ENCODE data around the gene PSMD5.

The PSMD5 gene

DNA sequence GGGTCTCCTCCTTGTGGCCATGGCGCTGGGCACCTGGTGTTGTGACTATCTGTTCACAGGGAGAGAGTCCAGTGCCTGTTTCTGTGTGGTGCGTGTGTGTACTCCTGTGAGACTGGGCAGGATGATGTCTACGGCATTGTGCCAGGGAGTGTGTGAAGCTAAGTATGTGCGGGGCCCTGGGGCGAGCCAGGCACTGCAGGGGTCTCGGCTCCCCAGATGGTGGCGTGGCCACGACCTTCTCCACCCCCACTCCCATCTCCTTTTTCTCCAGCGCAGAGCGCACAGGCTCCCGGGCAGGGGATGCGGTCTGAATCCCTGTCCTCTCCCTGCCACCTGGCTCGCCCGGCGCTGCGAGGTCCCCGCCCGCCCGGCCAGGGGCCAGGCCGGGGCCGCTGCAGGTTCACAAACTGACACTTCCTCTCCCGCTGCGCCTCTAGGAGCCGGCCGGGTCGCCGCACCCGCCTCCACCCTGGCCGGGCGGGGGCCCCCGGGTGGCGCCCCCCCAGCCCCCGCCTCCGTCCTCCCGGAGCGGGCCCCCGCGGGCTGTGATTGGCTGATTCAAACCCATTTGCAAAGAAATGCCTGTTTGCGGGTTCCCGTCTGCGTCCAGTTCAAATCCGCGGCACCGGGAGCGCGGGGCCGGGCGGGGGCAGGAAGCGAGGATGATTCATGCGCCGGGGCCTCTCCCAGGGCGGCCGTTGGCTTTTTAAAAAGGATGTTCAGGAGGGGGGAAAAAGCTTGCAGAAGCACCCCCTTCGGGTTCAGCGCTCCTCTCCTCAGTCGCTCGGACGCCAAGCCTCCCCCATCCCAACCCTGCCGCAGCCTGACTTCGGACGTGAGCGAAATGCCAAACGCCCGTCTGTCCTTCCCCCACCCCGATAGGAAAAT, 33.5 kb upstream of the PSMD5 start:
- peak; percentile 52 for DNase-seq (ENCODE audit: low read depth)
- H3K4me3 ChIP-seq (ENCODE audit: low read depth, low read length) = peak overlapping the region; percentile 71

DNA sequence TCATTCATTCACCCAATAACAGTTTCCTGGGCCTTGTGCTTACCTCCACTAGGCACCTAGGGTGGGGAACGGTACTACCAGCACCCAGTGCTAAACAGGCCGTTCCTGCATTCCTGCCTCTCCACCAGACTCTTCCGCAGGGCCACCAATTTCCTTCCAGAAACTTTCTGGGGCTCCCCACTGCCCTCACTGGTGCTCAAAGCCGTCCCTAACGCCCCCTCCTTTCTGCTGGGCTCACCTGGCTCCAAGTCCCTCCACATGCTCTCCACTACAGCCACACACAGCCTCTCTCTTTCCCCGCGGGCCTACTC, 32.9 kb upstream of the PSMD5 start:
- H3K4me3 ChIP-seq (ENCODE audit: low read depth, low read length) = peak overlapping the region; percentile 71
- DNase-seq (ENCODE audit: low read depth) = no peak

- DNase-seq (ENCODE audit: low read depth) = no peak
- no peak overlapping the region for H3K4me3 ChIP-seq (ENCODE audit: low read depth, low read length)
These were observed 32.5 kb upstream of the PSMD5 start for GRCh38 chr9:120875195-120875565.

DNA sequence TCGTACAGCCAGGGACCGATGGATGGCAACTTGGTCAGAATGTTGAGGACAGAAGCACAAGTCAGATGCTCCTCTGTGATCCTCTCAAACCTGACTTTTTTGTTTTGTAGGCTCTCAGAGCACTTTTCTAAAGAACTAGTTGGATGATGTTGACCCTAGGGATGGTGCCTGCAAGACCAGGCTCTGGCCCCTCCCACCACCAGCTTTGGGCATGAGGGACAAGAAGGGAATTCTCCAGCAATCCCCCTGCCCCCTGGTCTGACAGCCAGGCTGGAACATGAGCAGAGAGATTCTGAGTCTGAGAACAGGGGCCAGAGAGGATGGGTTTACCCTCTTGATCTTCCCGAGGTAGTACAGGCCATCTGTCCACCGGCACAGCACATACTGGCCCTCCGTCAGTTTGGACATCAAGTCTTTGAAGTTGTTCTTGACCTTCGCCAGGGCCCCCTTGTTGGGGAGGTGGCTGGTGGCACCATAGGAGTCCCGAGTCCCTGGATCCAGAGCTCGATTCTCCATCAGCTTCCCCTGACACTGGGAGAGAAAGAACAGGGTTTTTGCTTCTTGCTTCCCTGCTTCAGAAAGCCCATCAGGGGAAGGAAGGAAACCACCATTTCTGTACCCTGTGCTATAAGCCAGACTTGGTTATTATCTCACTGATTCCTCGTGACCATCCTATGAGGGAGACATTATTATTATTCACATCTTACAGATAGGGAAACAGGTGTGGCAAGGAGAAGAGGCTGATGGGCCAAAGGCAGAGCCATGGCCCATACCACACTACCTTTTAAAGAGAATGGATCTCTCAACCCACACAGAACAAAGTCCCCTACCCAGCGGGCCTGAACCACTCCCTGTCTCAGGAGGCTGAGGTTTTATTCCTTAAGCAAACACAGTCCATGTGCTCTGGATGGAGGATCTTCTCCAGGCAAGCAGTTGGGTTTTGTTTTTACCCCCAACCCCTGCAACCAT, 31.8 kb upstream of the PSMD5 start:
- no peak for DNase-seq (ENCODE audit: low read depth)
- H3K4me3 ChIP-seq (ENCODE audit: low read depth, low read length) = no peak overlapping the region

- no peak for DNase-seq (ENCODE audit: low read depth)
- H3K4me3 ChIP-seq (ENCODE audit: low read depth, low read length) = no peak overlapping the region
These were observed 30.8 kb upstream of the PSMD5 start for GRCh38 chr9:120873512-120873911.

GRCh38 chr9:120872791-120873502, 30.2 kb upstream of the PSMD5 start:
- DNase-seq (ENCODE audit: low read depth) = no peak
- H3K4me3 ChIP-seq (ENCODE audit: low read depth, low read length) = no peak overlapping the region

DNA sequence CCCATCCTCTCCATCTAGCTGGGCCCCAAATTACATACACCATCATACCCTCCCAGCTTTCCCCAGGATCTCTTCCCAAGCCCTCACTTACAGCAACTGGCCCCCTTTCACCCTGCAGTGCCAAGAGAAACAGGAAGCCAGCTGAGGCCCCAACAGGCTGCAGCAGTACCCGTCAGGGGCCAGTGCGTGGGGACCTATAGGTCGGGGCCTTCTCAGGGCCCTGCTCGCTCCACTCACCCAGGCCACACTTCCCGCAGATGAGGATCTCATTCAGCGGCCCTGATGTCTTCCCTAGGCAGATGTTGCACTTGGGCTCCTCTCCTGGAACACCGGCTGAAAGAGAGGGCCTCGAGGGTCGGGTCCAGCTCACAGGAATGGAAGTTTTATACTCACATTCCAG, 27.5 kb upstream of the PSMD5 start:
- DNase-seq (ENCODE audit: low read depth) = no peak
- H3K4me3 ChIP-seq (ENCODE audit: low read depth, low read length) = no peak overlapping the region

- H3K4me3 ChIP-seq (ENCODE audit: low read depth, low read length) = no peak overlapping the region
- DNase-seq (ENCODE audit: low read depth) = no peak
These were observed 27.0 kb upstream of the PSMD5 start for GRCh38 chr9:120869726-120870125.

DNA sequence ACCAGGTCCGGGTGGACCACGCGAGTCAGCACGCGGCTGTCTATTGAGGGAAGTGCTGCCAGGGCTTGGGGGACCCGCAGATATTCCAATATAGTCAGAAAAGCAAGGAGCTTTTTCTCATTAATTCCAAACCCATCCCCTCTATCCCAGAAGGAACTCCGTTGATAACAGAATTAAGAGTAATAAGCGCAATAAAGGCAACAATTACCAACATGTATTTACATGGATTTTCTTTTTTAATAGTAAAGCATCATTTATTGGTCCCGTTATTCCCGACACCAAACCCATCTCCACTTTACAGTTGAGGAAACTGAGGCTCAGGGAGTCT, 26.6 kb upstream of the PSMD5 start:
- peak overlapping the region; percentile 49 for H3K4me3 ChIP-seq (ENCODE audit: low read depth, low read length)
- no peak for DNase-seq (ENCODE audit: low read depth)

DNA sequence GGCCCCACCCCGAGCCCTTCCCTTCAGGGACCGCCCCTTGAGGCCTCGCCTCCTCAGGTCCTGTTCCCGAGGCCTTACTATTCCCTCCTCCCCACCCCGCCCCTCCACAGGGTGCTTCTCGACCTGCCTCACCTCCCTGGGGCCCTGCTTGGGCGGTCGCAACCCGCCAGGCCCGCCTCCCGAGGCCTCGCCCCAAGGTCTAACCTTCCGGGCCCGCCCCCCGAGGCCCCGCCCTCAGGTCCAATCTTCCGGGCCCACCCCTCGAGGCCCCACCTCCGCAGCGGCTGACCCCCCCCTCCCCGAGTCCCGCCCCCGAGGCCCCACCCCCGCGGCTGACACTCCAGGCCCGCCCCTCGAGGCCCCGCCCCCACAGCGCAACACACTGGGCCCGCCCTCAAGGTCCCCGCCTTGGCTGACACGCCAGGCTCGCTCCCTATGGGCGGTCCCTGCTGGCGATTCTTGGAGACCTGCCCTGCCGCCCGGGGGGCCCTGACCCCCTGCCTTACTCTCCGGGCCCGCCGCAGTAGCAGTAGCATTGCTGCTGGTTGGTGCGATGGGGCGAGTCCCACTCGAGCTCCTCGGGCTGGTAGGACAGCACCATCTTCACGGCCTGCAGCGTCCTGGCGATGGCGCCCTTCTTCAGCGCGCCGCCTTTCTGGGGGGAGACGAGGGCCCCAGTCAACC, 26.1 kb upstream of the PSMD5 start:
- H3K4me3 ChIP-seq (ENCODE audit: low read depth, low read length) = peak overlapping the region; percentile 49
- peak; percentile 73 for DNase-seq (ENCODE audit: low read depth)

DNA sequence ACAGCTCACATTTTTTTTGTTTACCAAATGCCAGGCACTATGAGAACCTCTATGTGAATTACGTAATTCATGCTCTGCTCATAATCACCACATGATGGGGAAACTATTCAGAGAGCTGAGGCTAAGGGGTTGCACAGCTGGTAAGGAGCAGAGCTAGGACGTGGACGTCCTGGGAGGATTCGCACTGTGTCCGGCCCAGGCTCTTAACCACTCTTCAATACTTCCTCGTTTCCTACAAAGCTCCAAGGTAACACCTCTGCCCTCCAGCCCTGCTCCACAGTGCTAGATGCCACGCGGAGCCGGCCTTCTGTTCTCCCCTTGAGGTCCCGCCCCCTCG, 25.6 kb upstream of the PSMD5 start:
- DNase-seq (ENCODE audit: low read depth) = peak; percentile 36
- peak overlapping the region; percentile 43 for H3K4me3 ChIP-seq (ENCODE audit: low read depth, low read length)

DNA sequence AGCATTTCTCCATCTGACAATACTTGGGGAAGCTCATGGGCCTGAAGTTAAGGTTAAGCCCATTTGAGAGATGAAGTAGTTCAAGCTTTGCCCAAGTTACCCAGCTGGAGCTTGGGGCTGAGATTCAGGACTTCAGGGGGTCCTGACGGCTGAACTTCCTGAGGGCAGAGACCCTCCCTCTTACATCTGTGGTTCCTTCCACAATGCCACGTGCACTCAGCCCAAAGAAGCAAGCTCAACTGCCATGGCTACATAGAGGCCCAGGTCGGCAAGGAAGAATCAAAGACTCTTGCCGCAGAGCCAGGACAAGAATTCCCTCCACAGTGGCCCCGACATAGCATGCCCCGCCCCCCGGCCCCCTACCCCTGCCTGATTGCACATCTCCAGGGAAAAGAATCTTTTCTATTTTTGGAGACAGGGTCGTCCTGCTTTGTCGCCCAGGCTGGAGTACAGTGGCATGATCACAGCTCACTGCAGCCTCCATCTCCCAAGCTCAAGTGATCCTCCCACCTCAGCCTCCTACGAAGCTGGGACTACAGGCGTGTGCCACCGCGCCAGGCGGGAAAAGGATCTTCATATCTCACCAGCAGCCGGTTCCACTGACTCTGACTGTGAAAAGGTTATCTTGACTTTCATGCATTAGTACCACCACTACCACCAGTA, 25.1 kb upstream of the PSMD5 start:
- peak overlapping the region; percentile 43 for H3K4me3 ChIP-seq (ENCODE audit: low read depth, low read length)

GRCh38 chr9:120866651-120867050, 23.9 kb upstream of the PSMD5 start:
- H3K4me3 ChIP-seq (ENCODE audit: low read depth, low read length) = no peak overlapping the region
- no peak for DNase-seq (ENCODE audit: low read depth)

More for the DNA sequence above, 25.1 kb upstream of the PSMD5 start:
- no peak for DNase-seq (ENCODE audit: low read depth)

DNA sequence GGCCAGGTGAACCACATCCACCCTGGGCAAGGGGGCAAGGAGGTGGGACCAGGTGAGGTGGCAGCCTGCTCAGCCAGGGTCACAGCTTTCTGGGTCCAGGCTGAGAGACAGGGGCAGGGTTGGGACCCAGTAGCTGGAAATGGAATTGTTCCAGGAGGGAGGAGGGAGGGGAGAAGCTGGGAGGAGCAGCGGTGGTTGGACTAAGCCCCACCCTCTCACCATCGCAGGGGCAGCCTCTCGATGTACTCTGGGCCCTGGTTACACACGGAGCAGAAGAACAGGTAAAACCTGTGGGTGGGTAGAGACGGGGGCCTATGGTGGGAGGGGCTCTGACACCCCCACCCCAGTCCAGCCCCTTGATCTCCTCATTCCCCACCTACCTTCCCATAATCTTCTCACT, 23.1 kb upstream of the PSMD5 start:
- no peak overlapping the region for H3K4me3 ChIP-seq (ENCODE audit: low read depth, low read length)
- no peak for DNase-seq (ENCODE audit: low read depth)

DNA sequence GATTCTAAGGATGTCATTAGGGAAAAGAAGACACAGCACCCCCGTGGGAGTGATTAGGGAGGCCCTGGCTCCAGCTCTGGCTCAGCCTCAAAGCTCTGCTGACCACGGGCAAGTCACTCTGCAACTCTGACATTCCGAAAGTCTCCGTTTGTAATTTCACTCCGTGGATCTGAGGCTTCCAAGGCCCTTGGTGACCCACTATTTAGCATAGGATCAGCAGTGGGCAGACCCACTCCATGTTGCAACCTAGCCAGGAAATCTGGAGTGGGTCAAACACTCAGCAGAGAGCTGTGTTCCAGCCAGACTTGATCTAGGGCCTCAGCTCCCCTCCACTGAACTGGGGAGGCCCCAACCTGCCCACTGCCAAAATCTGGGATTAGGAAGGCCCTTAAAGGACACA, 22.5 kb upstream of the PSMD5 start:
- H3K4me3 ChIP-seq (ENCODE audit: low read depth, low read length) = no peak overlapping the region
- DNase-seq (ENCODE audit: low read depth) = no peak

- no peak for DNase-seq (ENCODE audit: low read depth)
- H3K4me3 ChIP-seq (ENCODE audit: low read depth, low read length) = no peak overlapping the region
These were observed 22.0 kb upstream of the PSMD5 start for GRCh38 chr9:120864719-120865118.

- no peak overlapping the region for H3K4me3 ChIP-seq (ENCODE audit: low read depth, low read length)
- no peak for DNase-seq (ENCODE audit: low read depth)
These were observed 21.1 kb upstream of the PSMD5 start for GRCh38 chr9:120863833-120864232.

GRCh38 chr9:120862452-120862851, 19.7 kb upstream of the PSMD5 start:
- H3K4me3 ChIP-seq (ENCODE audit: low read depth, low read length) = no peak overlapping the region
- DNase-seq (ENCODE audit: low read depth) = no peak

DNA sequence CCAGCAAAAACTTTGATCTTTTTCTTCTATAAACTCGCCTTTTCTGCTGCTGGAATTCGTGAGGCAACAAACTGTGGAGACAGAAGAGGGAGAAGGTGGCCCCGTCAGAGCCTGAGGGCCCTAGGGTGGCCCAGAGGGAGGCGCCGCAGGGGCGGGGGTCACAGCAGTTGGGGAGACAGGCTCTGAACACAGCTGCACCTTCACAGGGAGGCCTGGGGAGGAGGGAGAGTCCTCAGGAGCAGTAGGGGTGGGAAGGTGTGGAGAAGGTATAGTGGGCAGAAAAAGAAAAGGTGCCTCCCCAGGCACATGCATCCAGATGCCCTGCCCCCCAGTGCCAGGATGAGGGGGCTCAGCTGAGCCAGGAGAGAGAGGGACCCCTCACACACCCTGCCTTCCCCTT, 19.2 kb upstream of the PSMD5 start:
- no peak overlapping the region for H3K4me3 ChIP-seq (ENCODE audit: low read depth, low read length)
- DNase-seq (ENCODE audit: low read depth) = no peak

Data from skeletal muscle cell (primary cell).